Lung (tissue), 12 donors: ENCODE results near the gene METTL24. TPM values are rescaled to one million over a fixed set of nuclear protein-coding genes. Genes with fewer than 3 reads are reported as not detected.

ENCODE experiments used
- ATAC-seq: fragments of 200-7000 bp; cut with Tn5 transposase; one replicate; pipeline ENCODE4 v1.9.1; 2020; ENCODE audit warnings: moderate number of reproducible peaks; ENCODE audit not compliant: insufficient read depth, low FRiP score
- DNase-seq, 3 donors: peaks; one replicate each; pipeline ENCODE4 v3.0.0-alpha.2; 2013 to 2017
- H3K27ac ChIP-seq, 2 donors: one replicate each; pipeline ENCODE4 v1.5.1; 2013; ENCODE audit warnings: mild to moderate bottlenecking in 2 of 2, moderate library complexity in 2 of 2, control low read depth in 1 of 2, inconsistent platforms in 1 of 2, low read depth in 1 of 2, low read length in 1 of 2
- H3K27me3 ChIP-seq, 3 donors: one replicate each; pipeline ENCODE4 v1.5.1; 2013; ENCODE audit warnings: low read length in 2 of 3; ENCODE audit not compliant: control insufficient read depth in 3 of 3, insufficient read depth in 3 of 3
- H3K36me3 ChIP-seq, 4 donors: one replicate each; pipeline ENCODE4 v1.5.1; 2013; ENCODE audit warnings: low read length in 4 of 4, mild to moderate bottlenecking in 1 of 4, moderate library complexity in 1 of 4; ENCODE audit not compliant: control insufficient read depth in 4 of 4, insufficient read depth in 4 of 4
- H3K4me1 ChIP-seq, 5 donors: one replicate each; pipeline ENCODE4 v1.5.1; 2013; ENCODE audit warnings: low read length in 5 of 5, mild to moderate bottlenecking in 2 of 5, moderate library complexity in 1 of 5; ENCODE audit not compliant: control insufficient read depth in 5 of 5, insufficient read depth in 5 of 5
- H3K4me3 ChIP-seq: one replicate; pipeline ENCODE4 v1.5.1; 2013; ENCODE audit warnings: mild to moderate bottlenecking, control low read depth, moderate library complexity
- H3K9ac ChIP-seq, 2 donors: one replicate each; pipeline ENCODE4 v1.5.1; 2013; ENCODE audit warnings: low read length in 2 of 2, control low read depth in 1 of 2; ENCODE audit not compliant: insufficient read depth in 1 of 2
- H3K9me3 ChIP-seq, 4 donors: one replicate each; pipeline ENCODE4 v1.5.1; 2013; ENCODE audit warnings: low read length in 3 of 4, mild to moderate bottlenecking in 1 of 4, moderate library complexity in 1 of 4; ENCODE audit not compliant: control insufficient read depth in 4 of 4, insufficient read depth in 3 of 4
- WGBS, 2 donors: extraction: QIAGEN DNeasy Blood & Tissue Kit; methylation state at CpG; one replicate each; pipeline ENCODE4 v1.1.7; 2013; 5-methylcytosine and 5-hydroxymethylcytosine counted together
- polyA plus RNA-seq, 2 donors: library from polyadenylated mRNA; stranded (reverse); fragments of 200-250 nt; gene quantifications; one replicate each; pipeline ENCODE4 v1.2.1, GENCODE V29; 2013
- total RNA-seq, 2 donors: library from RNA; depleted of rRNA in 1 of 2; stranded (reverse); fragments of >200 nt in 1 of 2; gene quantifications; one replicate each; pipeline ENCODE4 v1.2.1, GENCODE V29; 2014 to 2021
- TF ChIP-seq, protein P1 (sequence below): IDR thresholded peaks from 2 replicates; pipeline ENCODE4 v1.5.1; 2012; ENCODE audit warnings: mild to moderate bottlenecking; ENCODE audit errors: control extremely low read depth, extremely low read depth
- donor health status: control.
- donor health status: control.
- donor health status: Bipolar disorder and iron deficiency.
- donor health status: healthy.
- donor health status: DM: yes; HTN: yes; CAD: no.

METTL24 gene
- total and polyA plus RNA-seq, 4 donors = 0.73 to 3.7 (median 2.0) TPM; not detected in 1

DNA sequence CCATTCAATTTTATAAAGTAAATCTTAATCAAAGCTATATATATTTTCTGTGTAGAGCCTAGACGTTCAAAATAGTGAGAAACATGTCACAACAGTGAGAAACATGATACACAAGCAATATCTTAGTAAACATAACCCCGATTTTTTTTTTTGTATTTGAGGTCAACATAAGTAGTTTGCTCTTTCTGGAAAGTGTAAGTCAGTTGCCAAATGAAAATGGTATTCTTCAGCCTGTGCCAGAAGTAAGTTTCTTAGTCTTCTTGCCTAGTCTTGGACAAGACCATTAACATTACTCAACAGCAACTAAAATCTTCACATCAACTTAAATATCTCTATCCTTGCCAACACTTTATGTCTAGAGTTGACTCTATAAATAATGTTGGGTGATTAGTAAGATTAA lies 59.7 kb downstream of the METTL24 start:
- 67 to 77% methylated on average over 2 of the region's 2 CpGs for WGBS, 2 donors
- peak in 2 of 3 donors; percentile 77 to 82 for DNase-seq
- no peak for ATAC-seq
- peaks cover 0 to 2% (median 0%) of the 10 kb centered on the region in 4 donors for H3K9me3 ChIP-seq
- H3K36me3 ChIP-seq = no peaks in the 10 kb centered on the region
- no peaks in the 10 kb centered on the region for H3K27me3 ChIP-seq
- no peak overlapping the region for H3K9ac ChIP-seq
- TF ChIP-seq, protein P1, sequence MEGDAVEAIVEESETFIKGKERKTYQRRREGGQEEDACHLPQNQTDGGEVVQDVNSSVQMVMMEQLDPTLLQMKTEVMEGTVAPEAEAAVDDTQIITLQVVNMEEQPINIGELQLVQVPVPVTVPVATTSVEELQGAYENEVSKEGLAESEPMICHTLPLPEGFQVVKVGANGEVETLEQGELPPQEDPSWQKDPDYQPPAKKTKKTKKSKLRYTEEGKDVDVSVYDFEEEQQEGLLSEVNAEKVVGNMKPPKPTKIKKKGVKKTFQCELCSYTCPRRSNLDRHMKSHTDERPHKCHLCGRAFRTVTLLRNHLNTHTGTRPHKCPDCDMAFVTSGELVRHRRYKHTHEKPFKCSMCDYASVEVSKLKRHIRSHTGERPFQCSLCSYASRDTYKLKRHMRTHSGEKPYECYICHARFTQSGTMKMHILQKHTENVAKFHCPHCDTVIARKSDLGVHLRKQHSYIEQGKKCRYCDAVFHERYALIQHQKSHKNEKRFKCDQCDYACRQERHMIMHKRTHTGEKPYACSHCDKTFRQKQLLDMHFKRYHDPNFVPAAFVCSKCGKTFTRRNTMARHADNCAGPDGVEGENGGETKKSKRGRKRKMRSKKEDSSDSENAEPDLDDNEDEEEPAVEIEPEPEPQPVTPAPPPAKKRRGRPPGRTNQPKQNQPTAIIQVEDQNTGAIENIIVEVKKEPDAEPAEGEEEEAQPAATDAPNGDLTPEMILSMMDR = no peak
- peaks cover 0 to 31% (median 0%) of the 10 kb centered on the region in 5 donors for H3K4me1 ChIP-seq
- no peak overlapping the region for H3K27ac ChIP-seq
- H3K4me3 ChIP-seq = no peak overlapping the region

- ATAC-seq (no peak), DNase-seq (peak in 2 of 3 donors; percentile 42 to 69)
- Histone ChIP-seq H3K4me3 (no peak overlapping the region), H3K9me3 (no peaks in the 10 kb centered on the region), H3K27me3 (no peaks in the 10 kb centered on the region), H3K4me1 (peaks cover 0 to 31% (median 0%) of the 10 kb centered on the region in 5 donors), H3K27ac (no peak overlapping the region), H3K9ac (peak overlapping the region in 1 of 2 donors; percentile 8), H3K36me3 (no peaks in the 10 kb centered on the region)
- WGBS, 2 donors = 52 to 70% methylated on average over 11 of the region's 11 CpGs
- TF ChIP-seq, protein P1 = no peak
Measured at GRCh38 chr6:110296241-110297025, 61.7 kb downstream of the METTL24 start.

- TF ChIP-seq, protein P1 = no peak
Measured at GRCh38 chr6:110295451-110296165, 62.5 kb downstream of the METTL24 start.

More at GRCh38 chr6:110295451-110296165, 62.5 kb downstream of the METTL24 start:
- Histone ChIP-seq H3K27ac (no peak overlapping the region), H3K27me3 (no peaks in the 10 kb centered on the region), H3K4me1 (peaks cover 0 to 31% (median 0%) of the 10 kb centered on the region in 5 donors), H3K4me3 (no peak overlapping the region), H3K9ac (no peak overlapping the region), H3K36me3 (no peaks in the 10 kb centered on the region), H3K9me3 (no peaks in the 10 kb centered on the region)
- 55 to 76% methylated on average over 5 of the region's 5 CpGs for WGBS, 2 donors
- DNase-seq (no peak), ATAC-seq (no peak)
